Type B pancreatic cell (in vitro differentiated cells): ENCODE results near the gene PRKAR2B. TPM values are rescaled to one million over a fixed set of nuclear protein-coding genes. Genes with fewer than 3 reads are reported as not detected.

Experiments used
- DNase-seq: peaks from one replicate; pipeline ENCODE4 v3.0.0; 2021; ENCODE audit warnings: mixed read lengths; ENCODE audit not compliant: unreplicated experiment; ENCODE audit errors: extremely low spot score
- H3K27ac Mint-ChIP-seq: 2 replicates; pipeline ENCODE4 v1.8.0; 2021; ENCODE audit warnings: mild to moderate bottlenecking, mixed read lengths
- H3K27me3 Mint-ChIP-seq: 2 replicates; pipeline ENCODE4 v1.8.0; 2021; ENCODE audit warnings: mixed read lengths
- H3K36me3 Mint-ChIP-seq: 2 replicates; pipeline ENCODE4 v1.8.0; 2021; ENCODE audit warnings: mixed read lengths
- H3K4me1 Mint-ChIP-seq: one replicate; pipeline ENCODE4 v1.8.0; 2021; ENCODE audit warnings: mixed read lengths; ENCODE audit not compliant: unreplicated experiment
- H3K4me3 Mint-ChIP-seq: 2 replicates; pipeline ENCODE4 v1.8.0; 2021; ENCODE audit warnings: mild to moderate bottlenecking, mixed read lengths
- H3K9me3 Mint-ChIP-seq: 2 replicates; pipeline ENCODE4 v1.8.0; 2021; ENCODE audit warnings: mixed read lengths
- total RNA-seq: library from RNA; stranded (reverse); gene quantifications from 2 replicates; pipeline ENCODE4 v1.2.1, GENCODE V29; 2021; ENCODE audit warnings: low replicate concordance
- TF ChIP-seq, protein P1 (sequence below): fragments of 200-600 bp; sonication (generic); conservative IDR thresholded peaks from 2 replicates; pipeline ENCODE4 v1.5.0; 2021; ENCODE audit warnings: antibody characterized with exemption, mild to moderate bottlenecking

The PRKAR2B gene
- total RNA-seq, 1 donor from 2014 or later = 7.2 TPM

DNA sequence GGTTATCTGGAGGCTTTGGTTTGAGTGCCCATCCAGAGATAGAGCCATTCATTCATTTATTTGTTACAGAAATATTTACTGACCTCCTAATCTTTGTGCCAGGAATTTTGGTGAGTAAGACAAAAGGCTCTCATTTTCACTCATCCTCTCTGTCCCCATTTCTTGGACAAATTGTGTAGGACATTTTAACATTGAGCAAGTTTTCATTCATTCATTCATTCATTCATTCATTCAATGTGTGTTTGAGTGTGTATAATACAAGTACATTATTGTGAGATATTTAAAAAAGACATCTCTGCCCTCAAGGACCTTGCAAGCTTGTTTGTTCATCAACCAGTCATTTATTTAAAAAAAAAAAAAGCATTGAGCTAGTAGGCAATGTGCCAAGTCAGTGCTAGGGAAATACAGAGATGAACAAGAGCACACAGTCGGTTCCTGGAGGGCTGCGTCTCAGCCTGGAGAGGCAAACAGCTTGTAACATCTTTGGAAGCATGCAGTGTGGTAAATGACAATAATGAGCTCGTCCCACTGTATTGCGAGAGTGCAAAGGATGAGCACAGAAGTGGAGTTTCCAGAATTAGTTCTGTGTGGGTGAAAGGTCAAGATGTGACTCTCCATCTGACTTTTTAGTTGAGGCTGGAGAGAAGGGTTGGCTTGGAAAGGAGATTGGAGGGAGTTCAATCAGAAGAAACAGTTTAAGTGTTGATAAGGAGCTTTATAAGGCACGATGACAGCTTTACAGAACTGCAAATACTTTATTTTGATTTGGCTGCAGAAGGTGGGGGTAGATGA lies 73.8 kb downstream of the PRKAR2B start:
- TF ChIP-seq, protein P1, sequence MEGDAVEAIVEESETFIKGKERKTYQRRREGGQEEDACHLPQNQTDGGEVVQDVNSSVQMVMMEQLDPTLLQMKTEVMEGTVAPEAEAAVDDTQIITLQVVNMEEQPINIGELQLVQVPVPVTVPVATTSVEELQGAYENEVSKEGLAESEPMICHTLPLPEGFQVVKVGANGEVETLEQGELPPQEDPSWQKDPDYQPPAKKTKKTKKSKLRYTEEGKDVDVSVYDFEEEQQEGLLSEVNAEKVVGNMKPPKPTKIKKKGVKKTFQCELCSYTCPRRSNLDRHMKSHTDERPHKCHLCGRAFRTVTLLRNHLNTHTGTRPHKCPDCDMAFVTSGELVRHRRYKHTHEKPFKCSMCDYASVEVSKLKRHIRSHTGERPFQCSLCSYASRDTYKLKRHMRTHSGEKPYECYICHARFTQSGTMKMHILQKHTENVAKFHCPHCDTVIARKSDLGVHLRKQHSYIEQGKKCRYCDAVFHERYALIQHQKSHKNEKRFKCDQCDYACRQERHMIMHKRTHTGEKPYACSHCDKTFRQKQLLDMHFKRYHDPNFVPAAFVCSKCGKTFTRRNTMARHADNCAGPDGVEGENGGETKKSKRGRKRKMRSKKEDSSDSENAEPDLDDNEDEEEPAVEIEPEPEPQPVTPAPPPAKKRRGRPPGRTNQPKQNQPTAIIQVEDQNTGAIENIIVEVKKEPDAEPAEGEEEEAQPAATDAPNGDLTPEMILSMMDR = no peak
- DNase-seq = no peak
- Mint-ChIP-seq H3K4me3 (no peak overlapping the region), H3K27me3 (no peaks in the 10 kb centered on the region), H3K9me3 (no peaks in the 10 kb centered on the region), H3K4me1 (peaks cover 9% of the 10 kb centered on the region), H3K27ac (no peak overlapping the region), H3K36me3 (no peaks in the 10 kb centered on the region)

DNA sequence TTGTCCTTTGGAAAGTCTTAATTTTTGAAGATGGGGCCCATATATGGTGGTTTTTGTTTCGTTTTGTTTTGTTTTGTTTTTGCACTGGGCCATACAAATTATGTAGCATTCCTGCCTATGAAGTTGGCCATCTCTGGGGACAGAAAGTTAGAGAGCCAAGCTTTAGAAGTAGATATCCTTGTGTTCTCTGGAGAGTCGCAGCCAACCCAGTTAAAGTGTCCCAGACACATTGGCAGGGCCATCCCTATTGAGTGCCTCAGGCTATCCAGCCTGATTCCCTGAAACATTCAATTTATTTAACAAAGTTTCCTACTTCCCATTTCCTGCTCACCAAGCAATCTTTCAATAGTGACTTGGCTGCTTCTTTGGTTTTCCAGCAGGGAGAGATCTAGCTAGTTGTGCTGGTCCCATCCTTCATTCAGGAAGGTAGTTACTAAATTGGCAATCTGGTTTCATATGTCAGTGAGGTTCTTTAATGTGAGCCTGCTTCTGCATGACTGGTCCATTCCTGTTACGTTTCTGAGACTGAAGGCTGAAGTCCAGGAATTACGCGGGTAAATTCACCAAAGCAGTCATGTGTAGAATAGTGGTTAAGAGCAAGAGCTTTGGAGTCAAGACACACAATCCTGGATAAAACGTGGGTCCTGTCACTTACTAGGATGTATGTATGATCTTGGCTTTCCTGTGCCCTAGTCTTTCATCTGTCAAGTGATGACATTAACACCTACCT lies 75.0 kb downstream of the PRKAR2B start:
- no peak for DNase-seq
- TF ChIP-seq, protein P1 = no peak
- H3K4me3 Mint-ChIP-seq = no peak overlapping the region
- H3K4me1 Mint-ChIP-seq = peaks cover 9% of the 10 kb centered on the region
- H3K27ac Mint-ChIP-seq = no peak overlapping the region
- no peaks in the 10 kb centered on the region for H3K9me3 Mint-ChIP-seq
- H3K36me3 Mint-ChIP-seq = no peaks in the 10 kb centered on the region
- H3K27me3 Mint-ChIP-seq = no peaks in the 10 kb centered on the region

DNA sequence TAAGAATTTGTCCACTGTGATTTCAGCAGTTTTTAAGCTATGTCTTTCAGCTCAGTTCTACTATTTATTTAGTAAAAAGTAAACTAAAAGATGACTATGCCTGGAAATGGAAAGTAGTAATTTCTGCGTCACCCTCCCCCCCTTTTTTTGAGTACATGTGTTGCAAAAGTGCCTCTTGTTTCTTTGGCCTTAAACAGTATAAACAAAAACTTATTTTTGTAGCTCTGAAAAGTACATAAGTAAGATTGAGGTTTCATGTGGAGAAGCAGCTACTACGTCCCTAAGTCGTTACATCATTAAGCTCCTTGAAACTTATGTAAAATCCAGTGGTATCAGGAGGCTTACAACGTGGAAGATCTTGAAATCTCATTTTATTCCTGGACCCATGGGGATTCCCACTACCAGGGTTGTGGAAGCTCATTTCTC lies 78.0 kb downstream of the PRKAR2B start:
- H3K4me1 Mint-ChIP-seq = peaks cover 9% of the 10 kb centered on the region
- H3K4me3 Mint-ChIP-seq = no peak overlapping the region
- no peak for DNase-seq
- TF ChIP-seq, protein P1 = no peak
- H3K9me3 Mint-ChIP-seq = no peaks in the 10 kb centered on the region
- H3K27me3 Mint-ChIP-seq = no peaks in the 10 kb centered on the region
- no peak overlapping the region for H3K27ac Mint-ChIP-seq
- no peaks in the 10 kb centered on the region for H3K36me3 Mint-ChIP-seq

DNA sequence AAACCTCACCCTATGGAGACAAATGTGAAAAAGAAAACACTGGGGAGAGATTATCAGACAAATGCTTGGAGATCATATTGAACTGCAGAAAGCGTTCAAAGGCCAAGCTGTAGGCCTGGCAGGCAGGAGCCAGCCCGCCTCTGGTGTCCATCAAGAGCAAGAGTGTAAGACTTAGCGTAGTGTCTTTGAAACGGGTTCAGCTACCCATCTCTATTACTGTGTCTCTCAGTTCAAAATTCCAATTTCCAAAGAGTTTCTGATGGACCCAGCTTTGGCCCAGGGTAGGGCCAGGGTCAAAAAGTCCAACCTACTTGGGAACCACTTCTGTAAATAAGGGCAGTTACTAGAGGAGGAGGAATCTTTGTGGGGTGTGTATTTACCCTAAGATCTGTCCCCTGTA lies 78.9 kb downstream of the PRKAR2B start:
- Mint-ChIP-seq H3K27ac (no peak overlapping the region), H3K27me3 (no peaks in the 10 kb centered on the region), H3K36me3 (no peaks in the 10 kb centered on the region), H3K4me1 (peaks cover 9% of the 10 kb centered on the region), H3K4me3 (no peak overlapping the region), H3K9me3 (no peaks in the 10 kb centered on the region)
- no peak for DNase-seq
- TF ChIP-seq, protein P1 = no peak

DNA sequence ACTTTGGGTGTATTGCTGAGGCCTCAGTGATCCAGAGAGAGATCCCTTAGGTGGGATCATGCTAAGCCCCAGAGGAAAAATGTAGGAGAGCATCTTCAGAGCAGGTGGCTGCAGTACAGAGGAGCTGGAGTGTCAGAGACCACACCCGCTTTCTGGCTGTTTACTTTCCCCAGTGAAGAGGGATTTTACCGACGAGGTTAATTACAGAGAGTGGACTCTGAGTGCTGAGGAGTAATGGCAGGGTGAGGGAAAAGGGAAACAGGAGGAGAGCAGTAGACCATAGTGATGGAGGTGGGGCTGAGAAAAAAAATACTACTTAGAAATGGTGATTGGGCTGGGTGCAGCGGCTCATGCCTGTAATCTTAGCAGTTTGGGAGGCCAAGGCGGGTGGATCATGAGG lies 81.0 kb downstream of the PRKAR2B start:
- Mint-ChIP-seq H3K27me3 (no peaks in the 10 kb centered on the region), H3K27ac (no peak overlapping the region), H3K4me1 (peaks cover 9% of the 10 kb centered on the region), H3K9me3 (no peaks in the 10 kb centered on the region), H3K36me3 (no peaks in the 10 kb centered on the region), H3K4me3 (no peak overlapping the region)
- no peak for DNase-seq
- TF ChIP-seq, protein P1 = no peak
